ENCODE results near the gene RBM6.

DNA sequence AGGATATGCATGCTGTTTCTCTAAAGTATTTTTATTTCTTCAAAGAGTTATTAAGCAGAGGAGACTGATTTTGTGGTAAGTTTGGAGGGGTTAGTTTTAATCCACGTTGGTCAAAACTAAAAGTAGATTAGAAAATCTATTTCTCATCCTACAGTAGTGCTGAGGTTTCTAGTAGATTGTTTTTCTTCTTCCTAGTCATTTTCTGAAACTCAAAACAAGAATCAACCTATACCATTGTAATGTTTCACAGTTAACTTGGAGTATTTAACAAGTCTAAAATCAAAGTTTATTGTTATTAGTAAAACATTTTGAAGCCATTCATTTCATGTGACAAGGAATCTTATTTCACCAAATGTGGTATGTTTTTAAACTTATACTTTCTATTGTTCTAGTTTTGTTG, 57.9 kb downstream of the RBM6 start:
- TF ChIP-seq, protein P1, sequence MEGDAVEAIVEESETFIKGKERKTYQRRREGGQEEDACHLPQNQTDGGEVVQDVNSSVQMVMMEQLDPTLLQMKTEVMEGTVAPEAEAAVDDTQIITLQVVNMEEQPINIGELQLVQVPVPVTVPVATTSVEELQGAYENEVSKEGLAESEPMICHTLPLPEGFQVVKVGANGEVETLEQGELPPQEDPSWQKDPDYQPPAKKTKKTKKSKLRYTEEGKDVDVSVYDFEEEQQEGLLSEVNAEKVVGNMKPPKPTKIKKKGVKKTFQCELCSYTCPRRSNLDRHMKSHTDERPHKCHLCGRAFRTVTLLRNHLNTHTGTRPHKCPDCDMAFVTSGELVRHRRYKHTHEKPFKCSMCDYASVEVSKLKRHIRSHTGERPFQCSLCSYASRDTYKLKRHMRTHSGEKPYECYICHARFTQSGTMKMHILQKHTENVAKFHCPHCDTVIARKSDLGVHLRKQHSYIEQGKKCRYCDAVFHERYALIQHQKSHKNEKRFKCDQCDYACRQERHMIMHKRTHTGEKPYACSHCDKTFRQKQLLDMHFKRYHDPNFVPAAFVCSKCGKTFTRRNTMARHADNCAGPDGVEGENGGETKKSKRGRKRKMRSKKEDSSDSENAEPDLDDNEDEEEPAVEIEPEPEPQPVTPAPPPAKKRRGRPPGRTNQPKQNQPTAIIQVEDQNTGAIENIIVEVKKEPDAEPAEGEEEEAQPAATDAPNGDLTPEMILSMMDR (IDR thresholded peaks at IDR 0.05; ENCODE audit: low read length): no peak
- no peak for TF ChIP-seq EZH2 (IDR thresholded peaks at IDR 0.05; ENCODE audit: borderline replicate concordance, low read length)

Measured in OCI-LY1 (cell line).